GM12892 (cell line): Measurements from ENCODE around the gene KCNT1.

Experiments used
- POLR2A ChIP-seq: IDR thresholded peaks from 2 replicates; pipeline ENCODE4 v1.6.1; 2011; ENCODE audit warnings: low read depth, low read length, control low read depth
- POLR2AphosphoS5 ChIP-seq: IDR thresholded peaks from 2 replicates; pipeline ENCODE4 v1.6.1; 2011; ENCODE audit warnings: low read depth, low read length, control low read depth
- TAF1 ChIP-seq: IDR thresholded peaks from 2 replicates; pipeline ENCODE4 v1.6.1; 2011; ENCODE audit warnings: low read depth, mild to moderate bottlenecking, control low read depth, low read length, borderline replicate concordance

DNA sequence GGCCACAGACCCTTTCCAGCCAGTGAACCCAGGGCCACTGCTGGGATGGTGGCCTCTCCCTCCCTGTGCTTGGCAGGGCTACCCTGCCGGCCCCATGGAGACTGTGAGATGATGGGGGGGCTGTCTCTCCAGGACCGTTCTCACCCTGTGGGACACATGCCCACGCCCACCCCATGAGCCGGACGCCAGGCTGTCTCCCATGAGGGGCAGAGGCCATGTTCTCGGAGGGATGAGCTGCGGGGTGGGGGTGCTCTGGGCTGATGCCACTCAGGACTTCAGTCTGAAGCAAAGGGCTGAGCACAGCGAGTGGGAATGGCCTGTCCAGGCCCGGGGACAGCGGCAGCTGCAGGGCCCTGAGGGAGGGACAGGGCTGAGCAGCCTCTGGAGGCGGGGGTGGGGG, 88.9 kb downstream of the KCNT1 start:
- TF ChIP-seq TAF1 (no peak), POLR2AphosphoS5 (no peak), POLR2A (no peak)
